ENCODE results near the gene ATCAY.

GRCh38 chr19:3944018-3944721, 63.7 kb downstream of the ATCAY start:
- TF ChIP-seq CTCF (IDR thresholded peaks at IDR 0.05) (no peak), POLR2A (IDR thresholded peaks at IDR 0.05) (no peak)

Measured in testis (tissue), 2 donors.